ENCODE measurements around the gene TRH. TPM values are rescaled to one million over a fixed set of nuclear protein-coding genes. Genes with fewer than 3 reads are reported as not detected.
"Not testable (repeated sequence)": the region's sequence is repeated elsewhere in the genome, so short reads cannot be mapped to it uniquely, and the experiment has no call there.

The TRH gene
- total and polyA plus RNA-seq, 2 of the 8 experiments (the other 6 are each of a cell fraction or from before 2014, with no cell fraction given), result not detected

DNA sequence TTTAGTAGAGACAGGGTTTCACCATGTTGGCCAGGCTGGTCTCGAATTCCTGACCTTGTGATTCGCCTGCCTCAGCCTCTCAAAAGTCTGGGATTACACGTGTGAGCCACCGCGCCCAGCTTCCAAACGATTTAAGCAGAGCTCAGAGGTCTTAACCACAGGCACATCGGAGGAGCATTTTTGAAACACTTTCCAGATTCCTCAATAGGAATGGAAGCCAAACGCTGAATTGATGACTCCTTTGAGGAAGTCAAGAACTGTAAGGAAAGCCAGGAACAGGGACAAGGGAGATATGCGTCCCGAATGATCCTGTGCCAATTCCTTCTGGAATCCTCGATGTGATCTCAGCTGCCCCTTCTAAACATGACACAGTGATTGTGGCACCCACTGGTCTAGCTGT lies 40.0 kb downstream of the TRH start:
- Histone ChIP-seq H3K27ac (ENCODE audit: low read depth, low read length) (no peak overlapping the region), H4K20me1 (replicated peaks in 1 of 2; ENCODE audit: control insufficient read depth in 1 of 2, insufficient read depth in 2 of 2, low read length in 2 of 2) (no peaks in the 10 kb centered on the region), H2AK5ac (ENCODE audit: low read depth, low read length) (no peak overlapping the region), H3K4me1 (replicated peaks in 1 of 4; ENCODE audit: control insufficient read depth in 3 of 4, insufficient read depth in 4 of 4, low read length in 3 of 4) (no peaks in the 10 kb centered on the region), H4K8ac (ENCODE audit: extremely low read depth, insufficient read depth, low read length) (no peak overlapping the region), H3K23ac (ENCODE audit: insufficient read length) (no peak overlapping the region), H3K56ac (replicated peaks; ENCODE audit: insufficient read length, low read depth, low read length) (no peak overlapping the region), H3K36me3 (ENCODE audit: control insufficient read depth in 2 of 4, insufficient read depth in 4 of 4, low read length in 3 of 4) (no peaks in the 10 kb centered on the region), H3K27me3 (replicated peaks in 1 of 4; ENCODE audit: control insufficient read depth in 3 of 4, extremely low read depth in 1 of 4, insufficient read depth in 3 of 4, low read length in 3 of 4) (no peaks in the 10 kb centered on the region), H3K79me1 (ENCODE audit: low read depth, low read length) (no peaks in the 10 kb centered on the region), H4K91ac (replicated peaks; ENCODE audit: insufficient read length, low read length) (no peak overlapping the region), H3K18ac (ENCODE audit: extremely low read depth, low read length) (no peak overlapping the region), H3K4ac (replicated peaks; ENCODE audit: insufficient read length, low read depth, low read length) (no peak overlapping the region), H3K79me2 (ENCODE audit: control insufficient read depth in 1 of 2, insufficient read depth in 2 of 2, low read length in 2 of 2) (no peaks in the 10 kb centered on the region), H2AFZ (ENCODE audit: low read length) (no peak overlapping the region), H2BK5ac (ENCODE audit: low read depth, low read length) (no peak overlapping the region), H3K9me3 (ENCODE audit: insufficient read depth in 2 of 2, low read depth in 1 of 2, low read length in 1 of 2) (peaks cover 0 to 5% of the 10 kb centered on the region in 2 experiments; a peak in 1 of 4 replicates), H4K5ac (ENCODE audit: insufficient read length, low read depth, low read length) (no peak overlapping the region), H2BK20ac (ENCODE audit: low read length) (no peak overlapping the region), H3K9ac (replicated peaks in 1 of 4; ENCODE audit: extremely low read depth in 1 of 4, low read depth in 3 of 4, low read length in 3 of 4) (no peak overlapping the region), H3K14ac (ENCODE audit: insufficient read length) (no peak overlapping the region), H3K4me3 (ENCODE audit: extremely low read depth in 1 of 4, insufficient read depth in 2 of 4, low read depth in 3 of 4, low read length in 4 of 4) (no peak overlapping the region), H2BK12ac (ENCODE audit: low read depth, low read length) (no peak overlapping the region), H2BK120ac (replicated peaks; ENCODE audit: low read depth, low read length) (no peak overlapping the region), H3K4me2 (ENCODE audit: insufficient read depth in 1 of 2, low read depth in 2 of 2, low read length in 2 of 2) (no peak overlapping the region), H2BK15ac (ENCODE audit: low read length) (no peak overlapping the region), H3K23me2 (ENCODE audit: low read depth, low read length) (no peaks in the 10 kb centered on the region)
- ChIA-PET CTCF (ENCODE audit: partially characterized antibody) (interaction anchor here (0.9 kb wide), 1 partner anchor 23 kb away, joined by 3 read pairs; no protein-coding TSS in a partner anchor), POLR2A (ENCODE audit: partially characterized antibody) (no interaction called here)
- DNase-seq (ENCODE audit: low read depth in 1 of 2, low spot score in 2 of 2), result no peak
- FAIRE-seq, result no peak
- 86% methylated on average over 11 of the region's 11 CpGs; no CpG with 5 or more reads in 1 of the 2 experiments for WGBS, 2 experiments (ENCODE audit: extremely low coverage in 1 of 2, insufficient coverage in 1 of 2, insufficient read length in 1 of 2, insufficient replicate concordance in 2 of 2, low coverage in 1 of 2, low lambda C conversion rate in 2 of 2, missing lambda C conversion rate in 1 of 2)
- no peak for TF ChIP-seq HDAC6 (IDR thresholded peaks at IDR 0.05; ENCODE audit: low read depth, low read length)

DNA sequence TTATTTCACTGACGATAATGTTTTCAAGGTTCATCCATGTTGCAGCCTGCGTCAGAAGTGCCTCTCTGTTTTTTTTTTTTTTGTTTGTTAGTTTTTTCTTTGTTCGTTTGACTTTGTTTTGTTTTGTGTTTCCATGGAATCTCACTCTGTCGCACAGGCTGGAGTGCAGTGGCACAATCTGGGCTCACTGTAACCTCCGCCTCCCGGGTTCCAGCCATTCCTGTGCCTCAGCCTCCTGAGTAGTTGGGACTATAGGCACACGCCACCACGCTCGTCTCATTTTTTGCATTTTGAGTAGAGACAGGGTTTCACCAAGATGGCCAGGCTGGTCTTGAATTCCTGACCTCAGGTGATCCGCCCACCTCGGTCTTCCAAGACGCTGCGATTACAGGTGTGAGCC lies 43.1 kb downstream of the TRH start:
- DNase-seq (ENCODE audit: low read depth in 1 of 2, low spot score in 2 of 2); H3K4me2 ChIP-seq (ENCODE audit: insufficient read depth in 1 of 2, low read depth in 2 of 2, low read length in 2 of 2); H3K79me2 ChIP-seq (ENCODE audit: control insufficient read depth in 1 of 2, insufficient read depth in 2 of 2, low read length in 2 of 2); H3K79me1 ChIP-seq (ENCODE audit: low read depth, low read length); H3K27me3 ChIP-seq (replicated peaks in 1 of 4; ENCODE audit: control insufficient read depth in 3 of 4, extremely low read depth in 1 of 4, insufficient read depth in 3 of 4, low read length in 3 of 4); FAIRE-seq; H3K14ac ChIP-seq (ENCODE audit: insufficient read length); POLR2A ChIA-PET (ENCODE audit: partially characterized antibody); H3K9ac ChIP-seq (replicated peaks in 1 of 4; ENCODE audit: extremely low read depth in 1 of 4, low read depth in 3 of 4, low read length in 3 of 4); H4K8ac ChIP-seq (ENCODE audit: extremely low read depth, insufficient read depth, low read length); H4K91ac ChIP-seq (replicated peaks; ENCODE audit: insufficient read length, low read length); H4K20me1 ChIP-seq (replicated peaks in 1 of 2; ENCODE audit: control insufficient read depth in 1 of 2, insufficient read depth in 2 of 2, low read length in 2 of 2); H2BK15ac ChIP-seq (ENCODE audit: low read length); H2BK5ac ChIP-seq (ENCODE audit: low read depth, low read length); H3K27ac ChIP-seq (ENCODE audit: low read depth, low read length); H3K4me1 ChIP-seq (replicated peaks in 1 of 4; ENCODE audit: control insufficient read depth in 3 of 4, insufficient read depth in 4 of 4, low read length in 3 of 4); H2BK20ac ChIP-seq (ENCODE audit: low read length); H3K4me3 ChIP-seq (ENCODE audit: extremely low read depth in 1 of 4, insufficient read depth in 2 of 4, low read depth in 3 of 4, low read length in 4 of 4); H3K4ac ChIP-seq (replicated peaks; ENCODE audit: insufficient read length, low read depth, low read length); H2AFZ ChIP-seq (ENCODE audit: low read length); H2AK5ac ChIP-seq (ENCODE audit: low read depth, low read length); H3K36me3 ChIP-seq (ENCODE audit: control insufficient read depth in 2 of 4, insufficient read depth in 4 of 4, low read length in 3 of 4); H2BK12ac ChIP-seq (ENCODE audit: low read depth, low read length); H2BK120ac ChIP-seq (replicated peaks; ENCODE audit: low read depth, low read length); H3K56ac ChIP-seq (replicated peaks; ENCODE audit: insufficient read length, low read depth, low read length); H4K5ac ChIP-seq (ENCODE audit: insufficient read length, low read depth, low read length); H3K23ac ChIP-seq (ENCODE audit: insufficient read length); CTCF ChIA-PET (ENCODE audit: partially characterized antibody); H3K18ac ChIP-seq (ENCODE audit: extremely low read depth, low read length); H3K9me3 ChIP-seq (ENCODE audit: insufficient read depth in 2 of 2, low read depth in 1 of 2, low read length in 1 of 2); H3K23me2 ChIP-seq (ENCODE audit: low read depth, low read length): not testable (repeated sequence)
- WGBS, 2 experiments (ENCODE audit: extremely low coverage in 1 of 2, insufficient coverage in 1 of 2, insufficient read length in 1 of 2, insufficient replicate concordance in 2 of 2, low coverage in 1 of 2, low lambda C conversion rate in 2 of 2, missing lambda C conversion rate in 1 of 2), result 81% methylated on average over 12 of the region's 13 CpGs; no CpG with 5 or more reads in 1 of the 2 experiments

Data from H1 (cell line).